ENCODE results near the gene MYO3B.

Gene MYO3B

GRCh38 chr2:170177950-170178781, at the start of gene MYO3B:
Gene MYO3B, plus strand, starts transcription at chr2:170178147. Its CDS starts 141 bp downstream, at chr2:170178288.
- peak in 1 of 2 donors; percentile 11 for DNase-seq

- DNase-seq, result no peak
Observed at GRCh38 chr2:170139276-170139967, 38.5 kb upstream of the MYO3B start.

GRCh38 chr2:170140561-170140960, 37.4 kb upstream of the MYO3B start:
- DNase-seq, result no peak

- DNase-seq, result no peak
Observed at GRCh38 chr2:170141865-170142264, 36.1 kb upstream of the MYO3B start.

GRCh38 chr2:170142502-170142901, 35.4 kb upstream of the MYO3B start:
- no peak for DNase-seq

- DNase-seq, result no peak
Observed at GRCh38 chr2:170143045-170143717, 34.8 kb upstream of the MYO3B start.

- no peak for DNase-seq
Observed at GRCh38 chr2:170144761-170145160, 33.2 kb upstream of the MYO3B start.

GRCh38 chr2:170145191-170145590, 32.8 kb upstream of the MYO3B start:
- no peak for DNase-seq

- no peak for DNase-seq
Observed at GRCh38 chr2:170145675-170146432, 32.1 kb upstream of the MYO3B start.

- DNase-seq, result no peak
Observed at GRCh38 chr2:170146784-170147183, 31.2 kb upstream of the MYO3B start.

GRCh38 chr2:170147576-170147975, 30.4 kb upstream of the MYO3B start:
- no peak for DNase-seq

- no peak for DNase-seq
Observed at GRCh38 chr2:170148161-170148560, 29.8 kb upstream of the MYO3B start.

GRCh38 chr2:170152421-170152820, 25.5 kb upstream of the MYO3B start:
- no peak for DNase-seq

GRCh38 chr2:170155022-170155722, 22.8 kb upstream of the MYO3B start:
- no peak for DNase-seq

- DNase-seq, result no peak
Observed at GRCh38 chr2:170155723-170156253, 22.2 kb upstream of the MYO3B start.

- DNase-seq, result no peak
Observed at GRCh38 chr2:170156592-170156991, 21.4 kb upstream of the MYO3B start.

- no peak for DNase-seq
Observed at GRCh38 chr2:170157025-170157684, 20.8 kb upstream of the MYO3B start.

- no peak for DNase-seq
Observed at GRCh38 chr2:170159060-170159459, 18.9 kb upstream of the MYO3B start.

GRCh38 chr2:170161516-170162270, 16.3 kb upstream of the MYO3B start:
- no peak for DNase-seq

GRCh38 chr2:170162271-170162632, 15.7 kb upstream of the MYO3B start:
- no peak for DNase-seq

Measured in CD4-positive, alpha-beta T cell treated with Interferon alpha-2 for 1 hour (primary cell).